ENCODE results near the gene ACTA2.

DNA sequence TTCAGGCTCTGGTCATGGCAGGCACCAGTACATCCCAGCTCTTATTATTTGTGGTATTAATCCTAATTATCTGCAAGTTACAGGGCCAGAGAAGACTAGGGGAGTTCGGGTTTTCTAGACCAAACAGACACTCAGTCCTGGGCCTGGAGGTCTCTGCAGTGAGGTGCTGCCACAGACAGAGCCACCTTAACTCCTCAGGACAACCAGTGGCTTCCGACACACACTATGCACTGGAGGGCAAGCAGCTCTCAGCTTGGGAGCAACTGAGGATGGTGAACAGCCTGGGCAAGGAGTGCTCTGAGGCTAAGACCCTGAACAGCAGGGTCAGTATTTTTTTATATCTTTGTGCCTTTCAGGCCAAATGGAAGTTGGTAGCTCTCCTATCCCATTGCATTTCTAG, 19.0 kb downstream of the ACTA2 start:
- TF ChIP-seq, protein P1, sequence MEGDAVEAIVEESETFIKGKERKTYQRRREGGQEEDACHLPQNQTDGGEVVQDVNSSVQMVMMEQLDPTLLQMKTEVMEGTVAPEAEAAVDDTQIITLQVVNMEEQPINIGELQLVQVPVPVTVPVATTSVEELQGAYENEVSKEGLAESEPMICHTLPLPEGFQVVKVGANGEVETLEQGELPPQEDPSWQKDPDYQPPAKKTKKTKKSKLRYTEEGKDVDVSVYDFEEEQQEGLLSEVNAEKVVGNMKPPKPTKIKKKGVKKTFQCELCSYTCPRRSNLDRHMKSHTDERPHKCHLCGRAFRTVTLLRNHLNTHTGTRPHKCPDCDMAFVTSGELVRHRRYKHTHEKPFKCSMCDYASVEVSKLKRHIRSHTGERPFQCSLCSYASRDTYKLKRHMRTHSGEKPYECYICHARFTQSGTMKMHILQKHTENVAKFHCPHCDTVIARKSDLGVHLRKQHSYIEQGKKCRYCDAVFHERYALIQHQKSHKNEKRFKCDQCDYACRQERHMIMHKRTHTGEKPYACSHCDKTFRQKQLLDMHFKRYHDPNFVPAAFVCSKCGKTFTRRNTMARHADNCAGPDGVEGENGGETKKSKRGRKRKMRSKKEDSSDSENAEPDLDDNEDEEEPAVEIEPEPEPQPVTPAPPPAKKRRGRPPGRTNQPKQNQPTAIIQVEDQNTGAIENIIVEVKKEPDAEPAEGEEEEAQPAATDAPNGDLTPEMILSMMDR (IDR thresholded peaks at IDR 0.05): no peak
- no peak for TF ChIP-seq EZH2 (IDR thresholded peaks at IDR 0.05; ENCODE audit: borderline replicate concordance, insufficient read depth, low read depth, low read length, poor library complexity, severe bottlenecking)
